Mesenchymal stem cell (in vitro differentiated cells and primary cell): ENCODE results near the gene TMEM187.
A peak's percentile ranks its signal among the peaks of the same experiment; 100 is the strongest.

Experiments used
- DNase-seq: peaks from one replicate; pipeline ENCODE4 v3.0.0-alpha.2; 2013
- H2AFZ ChIP-seq: one replicate; pipeline ENCODE4 v1.6.1; 2013; ENCODE audit warnings: low read depth, mild to moderate bottlenecking, control low read depth, inconsistent platforms, low read length, moderate library complexity
- H2AK5ac ChIP-seq: 2 replicates; pipeline ENCODE4 v1.6.1; 2013; ENCODE audit warnings: low read length, moderate library complexity, mild to moderate bottlenecking, inconsistent platforms; ENCODE audit not compliant: severe bottlenecking
- H2BK120ac ChIP-seq: one replicate; pipeline ENCODE4 v1.6.1; 2013; ENCODE audit warnings: low read depth, mild to moderate bottlenecking, inconsistent platforms, low read length, moderate library complexity
- H2BK12ac ChIP-seq, 2 experiments: one replicate each; pipeline ENCODE4 v1.6.1; 2013; ENCODE audit warnings: inconsistent platforms in 2 of 2, low read length in 2 of 2, mild to moderate bottlenecking in 2 of 2, moderate library complexity in 2 of 2, control low read depth in 1 of 2
- H2BK15ac ChIP-seq: one replicate; pipeline ENCODE4 v1.6.1; 2013; ENCODE audit warnings: mild to moderate bottlenecking, low read depth, inconsistent platforms; ENCODE audit not compliant: poor library complexity, severe bottlenecking
- H2BK5ac ChIP-seq: 2 replicates; pipeline ENCODE4 v1.6.1; 2013; ENCODE audit warnings: low read depth, mild to moderate bottlenecking, low read length, control low read depth, inconsistent platforms; ENCODE audit not compliant: poor library complexity, severe bottlenecking
- H3K14ac ChIP-seq, 2 experiments: one replicate each; pipeline ENCODE4 v1.6.1; 2013; ENCODE audit warnings: inconsistent platforms in 2 of 2, low read length in 2 of 2, control low read depth in 1 of 2, mild to moderate bottlenecking in 1 of 2, moderate library complexity in 1 of 2
- H3K18ac ChIP-seq, 2 experiments: one replicate each; pipeline ENCODE4 v1.6.1; 2013; ENCODE audit warnings: inconsistent platforms in 2 of 2, low read length in 2 of 2, control low read depth in 1 of 2, low read depth in 1 of 2, mild to moderate bottlenecking in 1 of 2
- H3K23ac ChIP-seq, 2 experiments: one replicate each; pipeline ENCODE4 v1.6.1; 2013; ENCODE audit warnings: inconsistent platforms in 2 of 2, low read length in 2 of 2, mild to moderate bottlenecking in 2 of 2, moderate library complexity in 2 of 2, control low read depth in 1 of 2
- H3K27ac ChIP-seq: 2 replicates; pipeline ENCODE4 v1.5.1; 2013; ENCODE audit warnings: mild to moderate bottlenecking, moderate library complexity, low read length, control low read depth, inconsistent platforms; ENCODE audit not compliant: poor library complexity, severe bottlenecking
- H3K27me3 ChIP-seq, 2 experiments: 2 replicates each; pipeline versions ENCODE4 v1.6.1 to v1.7.0; 2013; ENCODE audit warnings: low read length in 2 of 2, mild to moderate bottlenecking in 2 of 2, moderate library complexity in 2 of 2, control low read depth in 1 of 2, inconsistent platforms in 1 of 2; ENCODE audit not compliant: control insufficient read depth in 1 of 2, insufficient read depth in 1 of 2
- H3K36me3 ChIP-seq, 2 experiments: 2 replicates each; pipeline versions ENCODE4 v1.6.1 to v1.7.0; 2013; ENCODE audit warnings: low read length in 2 of 2, control low read depth in 1 of 2, inconsistent platforms in 1 of 2, low read depth in 1 of 2, mild to moderate bottlenecking in 1 of 2; ENCODE audit not compliant: insufficient read depth in 2 of 2, control insufficient read depth in 1 of 2
- H3K4ac ChIP-seq, 2 experiments: one replicate each; pipeline ENCODE4 v1.6.1; 2013; ENCODE audit warnings: inconsistent platforms in 2 of 2, low read length in 2 of 2, mild to moderate bottlenecking in 2 of 2, moderate library complexity in 2 of 2, control low read depth in 1 of 2, low read depth in 1 of 2
- H3K4me1 ChIP-seq: 2 replicates; pipeline ENCODE4 v1.6.1; 2013; ENCODE audit warnings: low read depth, low read length, control low read depth; ENCODE audit not compliant: control insufficient read depth, insufficient read depth
- H3K4me2 ChIP-seq: 2 replicates; pipeline ENCODE4 v1.6.1; 2013; ENCODE audit warnings: low read length, mild to moderate bottlenecking, inconsistent platforms; ENCODE audit not compliant: poor library complexity, severe bottlenecking
- H3K4me3 ChIP-seq, 2 experiments: 2 replicates each; pipeline versions ENCODE4 v1.5.1 to v1.7.0; 2013; ENCODE audit warnings: low read length in 2 of 2, mild to moderate bottlenecking in 2 of 2, control low read depth in 1 of 2, low read depth in 1 of 2; ENCODE audit not compliant: insufficient read depth in 1 of 2
- H3K79me1 ChIP-seq: replicated peaks from 2 replicates; pipeline ENCODE4 v1.6.1; 2013; ENCODE audit warnings: mild to moderate bottlenecking, control low read depth, low read length, inconsistent platforms; ENCODE audit not compliant: poor library complexity, severe bottlenecking
- H3K9ac ChIP-seq: 2 replicates; pipeline ENCODE4 v1.7.0; 2013; ENCODE audit warnings: mild to moderate bottlenecking, low read length, moderate library complexity
- H3K9me3 ChIP-seq: 2 replicates; pipeline ENCODE4 v1.7.0; 2013; ENCODE audit warnings: mild to moderate bottlenecking, low read length; ENCODE audit not compliant: control insufficient read depth
- H4K8ac ChIP-seq: one replicate; pipeline ENCODE4 v1.6.1; 2013; ENCODE audit warnings: inconsistent platforms, mild to moderate bottlenecking, low read length, moderate library complexity
- H4K91ac ChIP-seq: one replicate; pipeline ENCODE4 v1.6.1; 2013; ENCODE audit warnings: mild to moderate bottlenecking, low read length, inconsistent platforms
- WGBS: methylation state at CpG from one replicate; pipeline ENCODE4 v1.1.7; 2013; ENCODE audit warnings: mixed read lengths; 5-methylcytosine and 5-hydroxymethylcytosine counted together

Gene TMEM187

DNA sequence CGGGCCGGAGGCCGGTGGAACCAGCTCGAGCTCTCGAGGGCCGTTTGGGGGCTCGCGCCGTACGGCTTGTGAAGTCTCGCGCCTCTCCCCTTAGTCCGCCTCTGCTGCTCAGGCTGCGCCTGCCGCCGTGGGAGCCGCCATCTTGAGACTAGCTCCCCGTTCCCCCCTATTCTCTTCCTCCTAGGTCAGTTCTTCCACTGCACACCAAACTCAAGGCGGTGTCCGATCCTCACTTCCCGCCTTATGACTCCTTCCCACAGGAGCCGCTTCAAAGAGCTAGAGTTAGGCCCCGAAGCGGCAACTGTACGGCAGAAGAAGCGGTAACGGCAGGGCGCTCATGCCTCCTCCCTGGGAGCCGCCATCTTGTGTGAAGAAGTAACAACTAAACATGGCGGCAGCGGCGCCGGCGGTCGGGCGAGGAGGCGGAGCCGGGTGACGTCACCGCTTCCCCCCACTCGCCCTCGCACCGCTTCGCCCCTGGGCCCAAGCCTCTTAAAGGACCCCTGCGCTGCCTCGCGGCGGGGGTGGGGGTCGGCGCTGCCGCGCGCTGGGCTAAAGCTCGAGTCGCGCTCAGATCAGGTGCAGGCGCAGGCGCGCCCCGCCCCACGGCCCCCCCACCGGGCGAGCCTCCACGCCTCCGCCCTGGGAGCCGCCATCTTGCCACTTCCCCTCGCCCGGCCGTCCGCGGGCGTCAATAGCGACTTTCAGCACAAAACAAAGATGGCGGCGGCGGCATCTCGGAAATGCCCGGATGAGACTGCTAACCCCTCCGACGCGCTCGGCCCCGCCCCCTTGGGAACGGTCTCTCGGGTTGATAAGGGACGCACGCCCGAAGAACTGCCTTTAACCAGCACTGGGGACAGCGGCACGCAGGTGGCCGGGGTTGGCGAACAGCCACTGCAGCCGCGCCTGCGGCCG is 845 bp upstream of the TMEM187 start, which contains the start of gene HCFC1:
Gene HCFC1 (minus strand): TSS at position 369 of the 918 bp plus-strand sequence. CDS start 978 bp downstream, outside the sequence.
- Histone ChIP-seq H3K9me3 (no peaks in the 10 kb centered on the region), H2BK15ac (peak within 1 kb of the TSS; percentile 69), H3K4me2 (peak within 1 kb of the TSS; percentile 59), H3K23ac (peak within 1 kb of the TSS; percentile 52 to 89), H3K36me3 (peaks cover 0 to 17% of the 10 kb centered on the region in 2 experiments), H2AK5ac (peak within 1 kb of the TSS; percentile 78), H3K27ac (peak within 1 kb of the TSS; percentile 99), H2AFZ (no peak within 1 kb of the TSS), H3K27me3 (no peaks in the 10 kb centered on the region), H3K14ac (peak within 1 kb of the TSS in 1 of 2 experiments; percentile 87), H4K91ac (peak within 1 kb of the TSS; percentile 99), H3K4ac (peak within 1 kb of the TSS; percentile 97 to 100), H4K8ac (peak within 1 kb of the TSS; percentile 96), H3K4me1 (peaks cover 30% of the 10 kb centered on the region), H2BK120ac (peak within 1 kb of the TSS; percentile 73), H2BK12ac (peak within 1 kb of the TSS in 1 of 2 experiments; percentile 82), H3K4me3 (peak within 1 kb of the TSS; percentile 87 to 99), H3K79me1 (no peaks in the 10 kb centered on the region), H3K18ac (peak within 1 kb of the TSS; percentile 94 to 96), H2BK5ac (peak within 1 kb of the TSS; percentile 92), H3K9ac (peak within 1 kb of the TSS; percentile 98)
- WGBS = under 1% methylated on average over 51 of the region's 96 CpGs
- peak; percentile 89 for DNase-seq

DNA sequence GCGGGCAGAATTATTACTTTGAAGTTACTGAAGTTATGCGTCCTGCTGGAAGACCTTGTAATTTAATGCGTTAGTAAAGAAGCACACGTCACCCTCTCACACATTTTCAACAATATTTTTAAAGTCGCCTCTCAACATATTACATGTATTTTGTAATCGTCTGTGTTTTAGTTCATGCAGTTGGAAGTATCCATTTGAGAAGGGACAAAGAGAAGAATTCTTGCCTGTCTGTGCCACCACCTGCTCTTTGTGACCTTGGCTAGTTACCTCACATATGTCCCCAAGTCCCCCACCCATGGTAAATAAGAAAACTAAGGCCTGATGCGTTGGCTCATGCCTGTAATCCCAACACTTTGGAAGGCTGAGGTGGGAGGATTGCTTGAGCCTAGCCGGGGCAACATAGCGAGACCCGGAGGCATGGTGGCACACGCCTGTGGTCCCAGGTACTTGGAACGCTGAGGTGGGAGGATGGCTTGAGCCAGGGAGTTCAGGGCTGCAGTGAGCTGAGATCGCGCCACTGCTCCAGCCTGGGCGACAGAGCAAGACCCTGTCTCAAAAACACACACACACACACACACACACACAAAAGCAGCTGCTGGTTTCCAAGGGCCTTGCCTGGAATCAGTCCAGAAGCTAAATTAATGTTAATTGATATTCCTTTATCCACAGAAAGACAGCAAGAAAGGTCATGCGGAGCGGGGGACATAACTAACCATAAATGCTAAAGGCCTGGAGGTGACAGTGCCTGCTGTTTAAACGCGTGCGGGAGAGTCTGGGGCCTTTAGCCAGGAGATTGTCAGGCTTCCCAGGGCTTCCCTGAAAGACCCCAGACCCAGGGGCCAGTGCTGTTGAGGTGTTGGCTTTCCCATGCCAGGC is 811 bp downstream of the TMEM187 start:
- Histone ChIP-seq H3K9ac (peak overlapping the region; percentile 98), H3K4me2 (peak overlapping the region; percentile 44), H2BK120ac (no peak overlapping the region), H3K27ac (peak overlapping the region; percentile 59), H2AFZ (no peak overlapping the region), H2BK12ac (peak overlapping the region in 1 of 2 experiments; percentile 21), H3K9me3 (no peaks in the 10 kb centered on the region), H3K14ac (peak overlapping the region in 1 of 2 experiments; percentile 1), H3K18ac (peak overlapping the region in 1 of 2 experiments; percentile 70), H3K36me3 (peaks cover 0 to 4% of the 10 kb centered on the region in 2 experiments), H3K4me3 (peak overlapping the region; percentile 84 to 87), H3K27me3 (no peaks in the 10 kb centered on the region), H2BK15ac (no peak overlapping the region), H3K4ac (peak overlapping the region in 1 of 2 experiments; percentile 86), H3K79me1 (no peaks in the 10 kb centered on the region), H4K91ac (no peak overlapping the region), H3K23ac (no peak overlapping the region), H2AK5ac (no peak overlapping the region), H2BK5ac (no peak overlapping the region), H3K4me1 (peaks cover 15% of the 10 kb centered on the region), H4K8ac (peak overlapping the region; percentile 37)
- DNase-seq = no peak
- WGBS = 80% methylated on average over 9 of the region's 20 CpGs

DNA sequence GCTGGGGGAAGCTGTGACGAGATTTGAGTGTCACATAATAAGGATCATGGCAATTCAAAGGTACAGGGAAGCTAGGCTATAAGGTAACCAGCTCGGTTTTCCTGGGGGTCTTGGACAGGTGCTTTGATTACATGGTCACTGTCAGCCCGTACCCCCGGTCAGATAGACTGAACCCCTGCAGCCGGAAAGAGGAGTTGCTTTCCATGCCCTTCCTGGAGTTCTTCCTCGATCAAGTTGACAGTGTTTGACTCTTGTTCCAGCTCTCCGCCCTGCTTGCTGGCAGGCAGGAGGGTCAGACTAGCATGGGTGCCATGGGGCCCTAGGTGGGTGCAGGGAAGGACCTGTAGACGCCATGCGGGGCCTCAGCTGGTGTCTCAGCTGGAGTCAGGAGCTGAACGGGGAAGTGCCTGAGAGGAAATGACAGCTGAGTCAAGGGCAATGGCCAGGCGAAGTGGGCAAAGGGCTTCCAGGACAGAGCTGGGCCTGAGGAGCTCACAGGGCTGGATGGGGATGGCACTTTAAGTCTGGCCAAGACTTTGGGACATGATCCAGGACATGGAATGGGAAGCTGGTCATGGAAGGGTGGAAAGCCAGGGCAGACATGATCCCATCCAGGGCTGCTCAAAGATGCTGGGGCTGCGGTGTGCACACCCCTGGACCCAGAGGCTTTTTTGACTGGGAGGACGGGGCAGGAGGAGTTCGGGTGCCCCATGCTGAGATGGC is 1.6 kb downstream of the TMEM187 start:
- Histone ChIP-seq H3K23ac (no peak overlapping the region), H2BK120ac (no peak overlapping the region), H3K4me2 (no peak overlapping the region), H3K9ac (peak overlapping the region; percentile 98), H3K27me3 (no peaks in the 10 kb centered on the region), H2BK12ac (no peak overlapping the region), H4K8ac (no peak overlapping the region), H3K4me3 (peak overlapping the region in 1 of 2 experiments; percentile 84), H3K36me3 (peaks cover 0 to 3% of the 10 kb centered on the region in 2 experiments), H3K18ac (no peak overlapping the region), H3K9me3 (no peaks in the 10 kb centered on the region), H2BK5ac (no peak overlapping the region), H3K27ac (no peak overlapping the region), H2BK15ac (no peak overlapping the region), H3K4ac (no peak overlapping the region), H4K91ac (no peak overlapping the region), H2AK5ac (no peak overlapping the region), H3K4me1 (peaks cover 10% of the 10 kb centered on the region), H3K14ac (no peak overlapping the region), H2AFZ (no peak overlapping the region), H3K79me1 (no peaks in the 10 kb centered on the region)
- no peak for DNase-seq
- WGBS = 91% methylated on average over 14 of the region's 14 CpGs
